Activated CD8-positive, alpha-beta T cell treated with anti-CD3 and anti-CD28 coated beads for 36 hours (primary cell): ENCODE results near the gene AP3B2. TPM values are rescaled to one million over a fixed set of nuclear protein-coding genes. Genes with fewer than 3 reads are reported as not detected.

Source experiments
- ATAC-seq: fragments of 200-7000 bp; cut with Tn5 transposase; one replicate; pipeline ENCODE4 v1.10.0; 2021; ENCODE audit warnings: mild to moderate bottlenecking, moderate library complexity
- CTCF ChIA-PET: fragments of 350-600 bp; sonication (Branson Sonifier 250); formaldehyde crosslinking; loops from one replicate; lab custom pipeline; 2021; ENCODE audit warnings: antibody characterized with exemption; lab: Charles Lee
- POLR2A ChIA-PET: fragments of 350-600 bp; sonication (Branson Sonifier 250); formaldehyde crosslinking; loops from one replicate; lab custom pipeline; 2021; ENCODE audit warnings: antibody characterized with exemption; lab: Charles Lee
- DNase-seq: peaks from one replicate; pipeline ENCODE4 v3.0.0-alpha.2; 2020
- H3K27ac Mint-ChIP-seq: one replicate; pipeline ENCODE4 v1.8.0; 2021; ENCODE audit warnings: mild to moderate bottlenecking, mixed read lengths
- H3K27me3 Mint-ChIP-seq: one replicate; pipeline ENCODE4 v1.8.0; 2021; ENCODE audit warnings: mixed read lengths
- H3K36me3 Mint-ChIP-seq: one replicate; pipeline ENCODE4 v1.8.0; 2021; ENCODE audit warnings: low read depth, mixed read lengths
- H3K4me1 Mint-ChIP-seq: one replicate; pipeline ENCODE4 v1.8.0; 2021; ENCODE audit warnings: low read depth, mixed read lengths
- H3K4me3 Mint-ChIP-seq: one replicate; pipeline ENCODE4 v1.8.0; 2021; ENCODE audit warnings: mild to moderate bottlenecking, moderate library complexity, mixed read lengths
- H3K9me3 Mint-ChIP-seq: one replicate; pipeline ENCODE4 v1.8.0; 2021; ENCODE audit warnings: mixed read lengths
- intact Hi-C: fragments of 100-400 bp; cut with micrococcal nuclease; formaldehyde crosslinking; loops from one replicate; pipeline ENCODE4 v1.10.0; 2022
- total RNA-seq, 2 experiments: library from RNA; stranded (reverse); gene quantifications; one replicate each; pipeline ENCODE4 v1.2.3, GENCODE V29; 2021
- TF ChIP-seq, protein P1 (sequence below): fragments of 200-600 bp; IDR thresholded peaks from one replicate; pipeline ENCODE4 v1.8.0; 2022; ENCODE audit warnings: antibody characterized with exemption, mild to moderate bottlenecking

The AP3B2 gene
- total RNA-seq, 2 experiments from 2014 or later, result 0.16 to 0.18 TPM

GRCh38 chr15:82677720-82678323, 31.9 kb downstream of the AP3B2 start:
- no peaks in the 10 kb centered on the region for H3K36me3 Mint-ChIP-seq
- no peak for ATAC-seq
- ChIA-PET CTCF (no interaction called here), POLR2A (no interaction called here)
- no peaks in the 10 kb centered on the region for H3K27me3 Mint-ChIP-seq
- peaks cover 6% of the 10 kb centered on the region for H3K4me1 Mint-ChIP-seq
- DNase-seq, result no peak
- H3K9me3 Mint-ChIP-seq, result no peaks in the 10 kb centered on the region
- TF ChIP-seq, protein P1, sequence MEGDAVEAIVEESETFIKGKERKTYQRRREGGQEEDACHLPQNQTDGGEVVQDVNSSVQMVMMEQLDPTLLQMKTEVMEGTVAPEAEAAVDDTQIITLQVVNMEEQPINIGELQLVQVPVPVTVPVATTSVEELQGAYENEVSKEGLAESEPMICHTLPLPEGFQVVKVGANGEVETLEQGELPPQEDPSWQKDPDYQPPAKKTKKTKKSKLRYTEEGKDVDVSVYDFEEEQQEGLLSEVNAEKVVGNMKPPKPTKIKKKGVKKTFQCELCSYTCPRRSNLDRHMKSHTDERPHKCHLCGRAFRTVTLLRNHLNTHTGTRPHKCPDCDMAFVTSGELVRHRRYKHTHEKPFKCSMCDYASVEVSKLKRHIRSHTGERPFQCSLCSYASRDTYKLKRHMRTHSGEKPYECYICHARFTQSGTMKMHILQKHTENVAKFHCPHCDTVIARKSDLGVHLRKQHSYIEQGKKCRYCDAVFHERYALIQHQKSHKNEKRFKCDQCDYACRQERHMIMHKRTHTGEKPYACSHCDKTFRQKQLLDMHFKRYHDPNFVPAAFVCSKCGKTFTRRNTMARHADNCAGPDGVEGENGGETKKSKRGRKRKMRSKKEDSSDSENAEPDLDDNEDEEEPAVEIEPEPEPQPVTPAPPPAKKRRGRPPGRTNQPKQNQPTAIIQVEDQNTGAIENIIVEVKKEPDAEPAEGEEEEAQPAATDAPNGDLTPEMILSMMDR, result no peak
- H3K4me3 Mint-ChIP-seq, result no peak overlapping the region
- no peak overlapping the region for H3K27ac Mint-ChIP-seq
- intact Hi-C loops, result no loop called here

- TF ChIP-seq, protein P1, result no peak
- no peak for ATAC-seq
- H3K4me1 Mint-ChIP-seq, result no peaks in the 10 kb centered on the region
- H3K27me3 Mint-ChIP-seq, result no peaks in the 10 kb centered on the region
- no peaks in the 10 kb centered on the region for H3K36me3 Mint-ChIP-seq
- H3K27ac Mint-ChIP-seq, result no peak overlapping the region
- intact Hi-C loops, result no loop called here
- no peak overlapping the region for H3K4me3 Mint-ChIP-seq
- H3K9me3 Mint-ChIP-seq, result no peaks in the 10 kb centered on the region
- CTCF ChIA-PET, result no interaction called here
- DNase-seq, result no peak
- POLR2A ChIA-PET, result no interaction called here
Observed at GRCh38 chr15:82674873-82675272, 34.8 kb downstream of the AP3B2 start.

DNA sequence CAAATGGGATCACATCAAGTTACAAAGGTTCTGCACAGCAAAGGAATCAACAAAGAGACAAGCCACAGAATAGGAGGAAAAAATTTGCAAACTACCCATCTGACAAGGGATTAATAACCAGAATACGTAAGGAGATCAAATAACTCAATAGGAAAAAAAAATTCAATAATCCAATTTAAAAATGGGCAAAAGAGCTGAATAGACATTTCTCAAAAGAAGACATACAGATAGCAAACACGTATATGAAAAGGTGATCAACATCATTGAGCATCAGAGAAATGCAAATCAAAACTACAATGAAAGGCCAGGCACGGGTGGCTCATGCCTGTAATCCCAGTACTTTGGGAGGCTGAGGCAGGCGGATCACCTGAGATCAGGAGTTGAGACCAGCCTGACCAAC, 39.0 kb downstream of the AP3B2 start:
- ChIA-PET POLR2A (no interaction called here), CTCF (no interaction called here)
- intact Hi-C loops, result no loop called here
- TF ChIP-seq, protein P1, result no peak
- Mint-ChIP-seq H3K27ac (no peak overlapping the region), H3K9me3 (no peaks in the 10 kb centered on the region), H3K4me1 (no peaks in the 10 kb centered on the region), H3K4me3 (no peak overlapping the region), H3K27me3 (no peaks in the 10 kb centered on the region), H3K36me3 (no peaks in the 10 kb centered on the region)
- ATAC-seq (no peak), DNase-seq (no peak)

- Mint-ChIP-seq H3K9me3 (no peaks in the 10 kb centered on the region), H3K4me3 (no peak overlapping the region), H3K36me3 (no peaks in the 10 kb centered on the region), H3K4me1 (no peaks in the 10 kb centered on the region), H3K27ac (no peak overlapping the region), H3K27me3 (peaks cover 9% of the 10 kb centered on the region)
- intact Hi-C loops, result no loop called here
- ChIA-PET CTCF (no interaction called here), POLR2A (no interaction called here)
- ATAC-seq, result no peak
- TF ChIP-seq, protein P1, result no peak
- no peak for DNase-seq
Observed at GRCh38 chr15:82666606-82667005, 43.1 kb downstream of the AP3B2 start.

- ChIA-PET CTCF (no interaction called here), POLR2A (interaction anchor here (1.0 kb wide), 1 partner anchor 47 kb away, joined by 3 read pairs; no protein-coding TSS in a partner anchor)
- TF ChIP-seq, protein P1, result no peak
- no peak for ATAC-seq
- no peaks in the 10 kb centered on the region for H3K4me1 Mint-ChIP-seq
- no peak overlapping the region for H3K27ac Mint-ChIP-seq
- no peak for DNase-seq
- H3K36me3 Mint-ChIP-seq, result no peaks in the 10 kb centered on the region
- intact Hi-C loops, result no loop called here
- no peak overlapping the region for H3K4me3 Mint-ChIP-seq
- H3K9me3 Mint-ChIP-seq, result no peaks in the 10 kb centered on the region
- H3K27me3 Mint-ChIP-seq, result peaks cover 9% of the 10 kb centered on the region
Observed at GRCh38 chr15:82664021-82664420, 45.7 kb downstream of the AP3B2 start.
